Naive thymus-derived CD4-positive, alpha-beta T cell (primary cell): ENCODE measurements around the gene LZIC. TPM values are rescaled to one million over a fixed set of nuclear protein-coding genes. Genes with fewer than 3 reads are reported as not detected.

Source experiments
- ATAC-seq: fragments of 150-1000 bp; cut with Tn5 transposase; 2 replicates; pipeline ENCODE4 v1.10.0; 2021; ENCODE audit warnings: mild to moderate bottlenecking, moderate library complexity
- CTCF ChIA-PET: fragments of 350-600 bp; sonication (Branson Sonifier 250); formaldehyde crosslinking; loops from one replicate; lab custom pipeline; 2021; ENCODE audit warnings: antibody characterized with exemption; lab: Charles Lee
- POLR2A ChIA-PET: fragments of 350-600 bp; sonication (Branson Sonifier 250); formaldehyde crosslinking; loops from one replicate; lab custom pipeline; 2021; ENCODE audit warnings: antibody characterized with exemption, inconsistent platforms; lab: Charles Lee
- DNase-seq, 9 donors: peaks; one replicate each; pipeline versions ENCODE4 v3.0.0 to v3.0.0-alpha.2; 2020 to 2022; ENCODE audit warnings: mixed read lengths in 1 of 9
- H3K27ac ChIP-seq: one replicate; pipeline ENCODE4 v1.7.0; 2013; ENCODE audit warnings: mild to moderate bottlenecking, low read depth, low read length, moderate library complexity
- H3K27me3 ChIP-seq, 2 donors: one replicate each; pipeline ENCODE4 v1.7.0; 2013; ENCODE audit warnings: low read length in 2 of 2, mild to moderate bottlenecking in 2 of 2, moderate library complexity in 2 of 2; ENCODE audit not compliant: control insufficient read depth in 2 of 2, insufficient read depth in 2 of 2
- H3K36me3 ChIP-seq, 3 experiments: 1 replicate in 2 of 3; 2 replicates in 1 of 3; pipeline ENCODE4 v1.7.0; 2013; ENCODE audit warnings: low read length in 3 of 3, mild to moderate bottlenecking in 3 of 3, moderate library complexity in 1 of 3; ENCODE audit not compliant: insufficient read depth in 3 of 3, control insufficient read depth in 2 of 3
- H3K4me1 ChIP-seq, 2 donors: one replicate each; pipeline ENCODE4 v1.7.0; 2013; ENCODE audit warnings: low read length in 2 of 2, mild to moderate bottlenecking in 2 of 2, moderate library complexity in 1 of 2; ENCODE audit not compliant: control insufficient read depth in 2 of 2, insufficient read depth in 2 of 2
- H3K4me3 ChIP-seq: 2 replicates; pipeline ENCODE4 v1.7.0; 2013; ENCODE audit warnings: mild to moderate bottlenecking, low read length
- H3K9me3 ChIP-seq, 3 experiments: 1 replicate in 2 of 3; 2 replicates in 1 of 3; pipeline ENCODE4 v1.7.0; 2013; ENCODE audit warnings: low read length in 3 of 3; ENCODE audit not compliant: control insufficient read depth in 2 of 3
- H3K27ac Mint-ChIP-seq, 9 donors: one replicate each; pipeline ENCODE4 v1.8.0; 2020 to 2022; ENCODE audit warnings: mixed read lengths in 9 of 9, mild to moderate bottlenecking in 8 of 9, moderate library complexity in 5 of 9, inconsistent platforms in 2 of 9
- H3K27me3 Mint-ChIP-seq, 5 donors: one replicate each; pipeline ENCODE4 v1.8.0; 2021 to 2022; ENCODE audit warnings: mixed read lengths in 5 of 5, mild to moderate bottlenecking in 1 of 5
- H3K36me3 Mint-ChIP-seq, 5 donors: one replicate each; pipeline ENCODE4 v1.8.0; 2020 to 2022; ENCODE audit warnings: mixed read lengths in 5 of 5, mild to moderate bottlenecking in 3 of 5, inconsistent platforms in 1 of 5
- H3K4me1 Mint-ChIP-seq, 7 donors: one replicate each; pipeline ENCODE4 v1.8.0; 2020 to 2022; ENCODE audit warnings: mixed read lengths in 7 of 7, mild to moderate bottlenecking in 3 of 7, inconsistent platforms in 1 of 7
- H3K4me3 Mint-ChIP-seq, 10 donors: one replicate each; pipeline ENCODE4 v1.8.0; 2020 to 2022; ENCODE audit warnings: mild to moderate bottlenecking in 10 of 10, mixed read lengths in 10 of 10, moderate library complexity in 6 of 10, inconsistent platforms in 2 of 10
- H3K9me3 Mint-ChIP-seq, 11 donors: one replicate each; pipeline ENCODE4 v1.8.0; 2020 to 2022; ENCODE audit warnings: mixed read lengths in 11 of 11, mild to moderate bottlenecking in 4 of 11, inconsistent platforms in 1 of 11, moderate library complexity in 1 of 11
- intact Hi-C, 2 donors: fragments of 100-400 bp; cut with micrococcal nuclease; formaldehyde crosslinking; loops; one replicate each; pipeline ENCODE4 v1.15.1; 2023
- polyA plus RNA-seq, 2 donors: library from polyadenylated mRNA; unstranded; fragments of 300-500 nt; fragmentation: Illumina TruSeq; gene quantifications; one replicate each; pipeline ENCODE4 v1.2.3, GENCODE V29; 2021
- total RNA-seq, 6 experiments: library from RNA in 5 of 6; stranded (reverse) in 5 of 6; gene quantifications; 1 replicate in 5 of 6; 2 replicates in 1 of 6; pipeline ENCODE4 v1.2.3 and lab custom pipeline; 2021 to 2026

The LZIC gene
- total RNA-seq (10 to 100 TPM; 18.0 to 35.1 (median 31.0) TPM), polyA plus RNA-seq (10 to 100 TPM; 39.1 to 44.0 TPM), total RNA-seq (lab: John Stamatoyannopoulos, UW) (27.1 reads per million, percentile 57 among the genes with 10 or more reads in this experiment)

DNA sequence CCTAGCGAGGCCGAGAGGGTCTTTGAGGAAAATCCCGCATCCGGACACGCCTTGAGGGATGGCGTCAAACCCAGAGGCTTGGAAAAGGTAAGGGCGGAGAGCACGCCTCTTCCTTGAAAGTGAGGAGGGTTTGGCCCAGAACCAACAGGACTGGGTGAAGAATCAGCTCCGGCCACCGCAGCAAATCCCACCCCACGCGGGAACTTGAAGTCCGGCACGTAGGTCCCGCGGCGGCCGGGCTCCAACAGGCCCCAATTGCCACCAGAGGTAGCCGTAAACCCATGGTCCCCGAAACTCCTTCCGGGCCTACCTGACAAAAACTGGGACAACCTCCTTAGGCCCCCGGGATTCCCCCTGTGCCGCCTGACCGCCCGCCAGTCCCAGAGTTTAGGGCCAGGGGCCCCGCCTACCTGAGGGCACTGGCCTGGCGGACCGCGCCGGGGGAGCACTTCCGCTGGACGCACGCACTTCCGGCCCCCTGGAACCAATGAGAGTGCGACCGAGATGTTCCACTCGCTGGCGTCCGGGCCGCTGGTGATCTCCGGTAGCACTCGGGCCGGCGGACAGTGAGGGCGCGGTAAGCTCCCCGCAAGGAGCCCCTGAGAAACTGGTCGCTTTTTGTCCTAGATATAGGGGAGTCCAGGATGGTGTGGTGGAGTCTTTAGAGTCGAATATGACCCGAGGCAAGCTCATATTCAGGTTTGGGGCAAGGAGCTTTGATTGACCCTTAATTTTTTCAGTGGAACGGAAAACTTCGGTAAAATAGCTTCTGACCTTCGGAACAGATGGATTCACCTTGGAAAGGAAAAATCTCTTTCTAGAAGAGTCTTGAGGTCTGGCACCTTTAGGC lies at the start of gene LZIC, which contains the start of gene NMNAT1:
Gene LZIC, minus strand, starts transcription at position 453 of the 850 bp plus-strand sequence. CDS start 6,772 bp downstream, outside the sequence.
Gene NMNAT1, plus strand, starts transcription at position 537 of the 850 bp plus-strand sequence. CDS start 28,599 bp downstream, outside the sequence.
- H3K27ac Mint-ChIP-seq = peak within 1 kb of the TSS; percentile 93 to 99 (median 97)
- H3K4me3 ChIP-seq = peak within 1 kb of the TSS; percentile 71
- H3K4me1 Mint-ChIP-seq = peaks cover 17 to 33% (median 26%) of the 10 kb centered on the region in 7 donors

DNA sequence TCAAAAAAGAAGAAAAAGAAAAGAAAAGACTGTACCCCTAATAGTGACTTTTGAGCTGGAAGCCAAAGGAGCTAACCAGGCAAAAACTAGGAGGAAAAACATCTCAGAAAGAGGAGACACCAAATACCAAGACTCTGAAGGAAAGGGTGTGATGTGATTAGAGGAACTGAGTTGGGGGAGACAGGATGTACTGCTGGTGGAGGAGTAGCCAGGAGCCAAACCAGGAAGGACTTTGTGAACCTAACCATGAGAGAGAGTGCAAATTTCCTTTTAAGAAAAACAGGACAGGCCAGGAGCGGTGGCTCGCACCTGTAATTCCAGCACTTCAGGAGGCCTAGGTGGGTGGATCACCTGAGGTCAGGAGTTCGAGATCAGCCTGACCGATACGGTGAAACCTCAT lies 49.7 kb upstream of the LZIC start:
- intact Hi-C loops = no loop called here
- H3K4me1 Mint-ChIP-seq = peaks cover 5 to 8% (median 6%) of the 10 kb centered on the region in 7 donors
- DNase-seq = no peak
- peaks cover 9 to 37% (median 19%) of the 10 kb centered on the region in 5 donors for H3K27me3 Mint-ChIP-seq
- no peak for ATAC-seq
- Histone ChIP-seq H3K4me1 (no peaks in the 10 kb centered on the region), H3K27me3 (no peaks in the 10 kb centered on the region), H3K4me3 (no peak overlapping the region), H3K9me3 (no peaks in the 10 kb centered on the region), H3K27ac (no peak overlapping the region), H3K36me3 (no peaks in the 10 kb centered on the region)
- no peak overlapping the region for H3K27ac Mint-ChIP-seq
- peaks cover 0 to 4% (median under 1%) of the 10 kb centered on the region in 5 donors for H3K36me3 Mint-ChIP-seq
- ChIA-PET POLR2A (no interaction called here), CTCF (no interaction called here)
- H3K4me3 Mint-ChIP-seq = no peak overlapping the region
- H3K9me3 Mint-ChIP-seq = peaks cover 0 to 1% (median 0%) of the 10 kb centered on the region in 11 donors

More for the DNA sequence above, at the start of gene LZIC, which contains the start of gene NMNAT1:
- DNase-seq = peak; percentile 71 to 92 (median 82)
- intact Hi-C loops = loop anchor here (1.0 to 5.0 kb wide), 10 partner anchors 33 to 1739 kb away; partner anchors contain the start of genes CTNNBIP1 (in 2 of the 2), UBE4B (in 2 of the 2), KIF1B (in 1 of the 2) and MAD2L2 (in 1 of the 2)
- H3K36me3 Mint-ChIP-seq = peaks cover 0 to 16% (median 6%) of the 10 kb centered on the region in 5 donors
- Histone ChIP-seq H3K4me1 (peaks cover 0 to 9% of the 10 kb centered on the region in 2 donors), H3K27me3 (no peaks in the 10 kb centered on the region), H3K9me3 (no peaks in the 10 kb centered on the region), H3K36me3 (peaks cover 0 to 24% (median 0%) of the 10 kb centered on the region in 3 experiments), H3K27ac (peak within 1 kb of the TSS; percentile 92)
- no peaks in the 10 kb centered on the region for H3K27me3 Mint-ChIP-seq
- ChIA-PET CTCF (interaction anchor here (0.6 to 1.3 kb wide), 4 partner anchors 32 to 487 kb away, joined by 3 to 4 read pairs (median 4); partner anchors contain the start of gene CENPS), POLR2A (interaction anchor here (0.6 to 2.0 kb wide), 6 partner anchors 26 to 312 kb away, joined by 3 to 9 read pairs (median 4); no protein-coding TSS in a partner anchor)
- H3K4me3 Mint-ChIP-seq = peak within 1 kb of the TSS; percentile 91 to 98 (median 97)
- H3K9me3 Mint-ChIP-seq = no peaks in the 10 kb centered on the region
- ATAC-seq = peak; percentile 98

DNA sequence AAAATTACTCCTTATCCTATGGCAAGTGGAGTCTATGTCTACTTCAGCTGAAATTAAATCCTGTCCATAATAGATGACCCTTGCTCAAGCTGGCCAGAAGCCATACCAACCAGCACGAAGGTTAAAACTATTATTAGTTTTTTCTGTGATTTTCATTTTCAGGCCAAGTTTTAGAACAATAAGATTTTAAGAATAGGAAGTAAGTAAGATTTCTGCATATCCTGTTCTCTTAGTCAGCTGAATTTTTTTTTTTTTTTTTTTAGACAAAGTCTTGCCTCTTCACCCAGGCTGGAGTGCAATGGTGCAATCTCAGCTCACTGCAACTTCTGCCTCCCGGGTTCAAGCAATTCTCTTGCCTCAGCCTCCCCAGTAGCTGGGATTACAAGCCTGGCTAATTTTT lies 47.8 kb upstream of the LZIC start:
- ChIA-PET POLR2A (no interaction called here), CTCF (no interaction called here)
- H3K36me3 ChIP-seq = no peaks in the 10 kb centered on the region
- H3K9me3 Mint-ChIP-seq = peaks cover 0 to 1% (median 0%) of the 10 kb centered on the region in 11 donors
- no peak overlapping the region for H3K4me3 Mint-ChIP-seq
- H3K9me3 ChIP-seq = no peaks in the 10 kb centered on the region
- intact Hi-C loops = no loop called here
- no peak overlapping the region for H3K4me3 ChIP-seq
- peaks cover 0 to 4% (median 0%) of the 10 kb centered on the region in 5 donors for H3K36me3 Mint-ChIP-seq
- peak overlapping the region in 1 of 9 donors; percentile 25 for H3K27ac Mint-ChIP-seq
- peaks cover 0 to 3% (median 0%) of the 10 kb centered on the region in 7 donors for H3K4me1 Mint-ChIP-seq
- no peaks in the 10 kb centered on the region for H3K27me3 ChIP-seq
- no peak overlapping the region for H3K27ac ChIP-seq
- H3K4me1 ChIP-seq = no peaks in the 10 kb centered on the region
- DNase-seq (no peak), ATAC-seq (peak; percentile 31)
- peaks cover 0 to 28% (median 10%) of the 10 kb centered on the region in 5 donors for H3K27me3 Mint-ChIP-seq

DNA sequence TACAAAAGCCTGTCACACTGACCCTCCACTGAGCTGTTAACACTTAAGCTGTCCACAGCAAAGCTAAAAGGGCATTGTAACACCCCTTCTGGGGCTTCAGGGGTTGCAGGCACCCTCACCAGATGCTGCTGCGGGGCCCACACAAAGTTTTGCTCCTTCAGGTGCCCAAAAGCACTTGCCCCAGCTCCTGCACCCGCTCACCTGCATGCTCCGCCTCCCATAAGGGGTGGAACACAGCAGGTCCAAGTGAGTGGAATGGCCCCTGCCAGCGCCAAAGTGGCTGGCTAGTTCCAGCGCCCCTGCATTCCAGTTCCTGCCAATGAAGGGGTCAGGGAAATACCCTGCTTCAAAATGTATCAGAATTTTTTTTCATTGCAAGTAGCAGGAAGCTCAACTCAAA lies 46.6 kb upstream of the LZIC start:
- DNase-seq (no peak), ATAC-seq (no peak)
- Mint-ChIP-seq H3K27ac (no peak overlapping the region), H3K9me3 (peaks cover 0 to 1% (median 0%) of the 10 kb centered on the region in 11 donors), H3K4me3 (no peak overlapping the region), H3K27me3 (peaks cover 0 to 23% (median 10%) of the 10 kb centered on the region in 5 donors), H3K36me3 (peaks cover 0 to 4% (median 3%) of the 10 kb centered on the region in 5 donors), H3K4me1 (peaks cover 0 to 3% (median 0%) of the 10 kb centered on the region in 7 donors)
- ChIA-PET POLR2A (no interaction called here), CTCF (interaction anchor here (0.6 to 0.7 kb wide), 3 partner anchors 132 to 408 kb away, joined by 3 read pairs; no protein-coding TSS in a partner anchor)
- no peaks in the 10 kb centered on the region for H3K9me3 ChIP-seq
- H3K4me1 ChIP-seq = no peaks in the 10 kb centered on the region
- no peaks in the 10 kb centered on the region for H3K27me3 ChIP-seq
- H3K4me3 ChIP-seq = no peak overlapping the region
- intact Hi-C loops = no loop called here
- no peaks in the 10 kb centered on the region for H3K36me3 ChIP-seq
- H3K27ac ChIP-seq = no peak overlapping the region

DNA sequence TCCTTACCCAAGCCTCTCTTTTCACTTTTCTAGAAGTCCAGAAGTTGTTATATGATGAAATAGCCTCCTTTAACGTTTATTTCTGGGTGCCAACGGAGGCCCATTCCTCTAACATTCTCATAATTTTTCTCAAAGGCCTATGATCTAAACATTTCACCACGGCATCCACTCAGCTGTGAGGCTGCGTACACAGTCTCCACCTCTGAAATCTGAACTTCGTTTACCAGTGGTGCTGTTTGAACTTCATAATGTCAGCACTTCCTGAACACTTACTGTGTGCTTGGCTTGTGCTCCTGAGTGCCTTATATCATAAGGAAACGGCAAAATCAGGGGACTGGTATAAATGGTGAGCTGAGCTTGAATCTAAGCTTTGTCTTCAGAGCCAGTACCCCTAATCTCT lies 41.8 kb upstream of the LZIC start:
- Histone ChIP-seq H3K27me3 (no peaks in the 10 kb centered on the region), H3K4me3 (no peak overlapping the region), H3K27ac (no peak overlapping the region), H3K4me1 (no peaks in the 10 kb centered on the region), H3K9me3 (no peaks in the 10 kb centered on the region), H3K36me3 (peaks cover 0 to 20% (median 0%) of the 10 kb centered on the region in 3 experiments)
- no peak for DNase-seq
- H3K27ac Mint-ChIP-seq = no peak overlapping the region
- intact Hi-C loops = no loop called here
- no peak overlapping the region for H3K4me3 Mint-ChIP-seq
- no peak for ATAC-seq
- H3K27me3 Mint-ChIP-seq = no peaks in the 10 kb centered on the region
- H3K4me1 Mint-ChIP-seq = no peaks in the 10 kb centered on the region
- ChIA-PET POLR2A (no interaction called here), CTCF (no interaction called here)
- no peaks in the 10 kb centered on the region for H3K9me3 Mint-ChIP-seq
- H3K36me3 Mint-ChIP-seq = peaks cover 3 to 21% (median 6%) of the 10 kb centered on the region in 5 donors

DNA sequence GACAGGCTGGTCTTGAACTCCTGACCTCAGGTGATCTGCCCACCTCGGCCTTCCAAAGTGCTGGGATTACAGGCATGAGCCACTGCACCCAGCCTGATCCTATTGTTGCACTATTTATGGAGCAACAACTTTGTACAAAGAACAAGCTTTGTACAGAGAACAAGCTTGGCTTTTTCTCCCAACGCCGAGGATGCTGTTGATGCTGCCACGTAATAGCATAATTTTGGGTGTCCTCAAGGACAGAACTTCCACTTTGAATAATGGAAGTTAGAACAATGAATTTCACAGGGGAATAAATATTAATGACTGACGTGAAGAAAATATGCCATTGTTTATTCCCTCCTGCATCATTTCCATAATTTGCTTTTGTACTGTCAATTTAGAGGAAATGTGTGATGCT lies 41.1 kb upstream of the LZIC start:
- Histone ChIP-seq H3K9me3 (no peaks in the 10 kb centered on the region), H3K4me3 (no peak overlapping the region), H3K4me1 (no peaks in the 10 kb centered on the region), H3K27me3 (no peaks in the 10 kb centered on the region), H3K27ac (no peak overlapping the region), H3K36me3 (peaks cover 0 to 20% (median 0%) of the 10 kb centered on the region in 3 experiments)
- intact Hi-C loops = no loop called here
- no peaks in the 10 kb centered on the region for H3K4me1 Mint-ChIP-seq
- ATAC-seq = no peak
- H3K27me3 Mint-ChIP-seq = no peaks in the 10 kb centered on the region
- peaks cover 3 to 22% (median 6%) of the 10 kb centered on the region in 5 donors for H3K36me3 Mint-ChIP-seq
- DNase-seq = no peak
- no peak overlapping the region for H3K4me3 Mint-ChIP-seq
- ChIA-PET CTCF (no interaction called here), POLR2A (no interaction called here)
- H3K9me3 Mint-ChIP-seq = no peaks in the 10 kb centered on the region
- H3K27ac Mint-ChIP-seq = no peak overlapping the region
